ENCODE results near the gene PHACTR2. TPM values are rescaled to one million over a fixed set of nuclear protein-coding genes. Genes with fewer than 3 reads are reported as not detected.

The PHACTR2 gene
- total RNA-seq, 2 experiments from 2014 or later: 13.5 to 14.6 TPM

- H3K4me3 Mint-ChIP-seq: no peak overlapping the region
- H3K27me3 Mint-ChIP-seq: no peaks in the 10 kb centered on the region
- CTCF ChIA-PET: interaction anchor here (1.4 kb wide), 1 partner anchor 71 kb away, joined by 4 read pairs; no protein-coding TSS in a partner anchor
- TF ChIP-seq CTCF (IDR thresholded peaks at IDR 0.05): no peak
- intact Hi-C loops (cut with micrococcal nuclease): no loop called here
- no peaks in the 10 kb centered on the region for H3K9me3 Mint-ChIP-seq
- POLR2A ChIA-PET: no interaction called here
- no peak for ATAC-seq
- H3K4me1 Mint-ChIP-seq (ENCODE audit: low read depth): no peaks in the 10 kb centered on the region
- H3K27ac Mint-ChIP-seq: no peak overlapping the region
- H3K36me3 Mint-ChIP-seq (ENCODE audit: low read depth): peaks cover 15% of the 10 kb centered on the region
- DNase-seq: no peak
Observed at GRCh38 chr6:143772116-143773086, 94.6 kb downstream of the PHACTR2 start.

GRCh38 chr6:143773506-143774150, 95.9 kb downstream of the PHACTR2 start:
- ChIA-PET CTCF (interaction anchor here (1.4 kb wide), 1 partner anchor 70 kb away, joined by 4 read pairs; no protein-coding TSS in a partner anchor), POLR2A (no interaction called here)
- Mint-ChIP-seq H3K36me3 (ENCODE audit: low read depth) (peaks cover 8% of the 10 kb centered on the region), H3K9me3 (no peaks in the 10 kb centered on the region), H3K27ac (no peak overlapping the region), H3K27me3 (no peaks in the 10 kb centered on the region), H3K4me1 (ENCODE audit: low read depth) (no peaks in the 10 kb centered on the region), H3K4me3 (no peak overlapping the region)
- intact Hi-C loops (cut with micrococcal nuclease): no loop called here
- ATAC-seq (no peak), DNase-seq (no peak)
- TF ChIP-seq CTCF (IDR thresholded peaks at IDR 0.05): no peak

GRCh38 chr6:143774347-143774746, 96.6 kb downstream of the PHACTR2 start:
- intact Hi-C loops (cut with micrococcal nuclease): no loop called here
- Mint-ChIP-seq H3K36me3 (ENCODE audit: low read depth) (peaks cover 8% of the 10 kb centered on the region), H3K27ac (no peak overlapping the region), H3K4me3 (no peak overlapping the region), H3K27me3 (no peaks in the 10 kb centered on the region), H3K9me3 (no peaks in the 10 kb centered on the region), H3K4me1 (ENCODE audit: low read depth) (no peaks in the 10 kb centered on the region)
- ATAC-seq (no peak), DNase-seq (no peak)
- no peak for TF ChIP-seq CTCF (IDR thresholded peaks at IDR 0.05)
- CTCF ChIA-PET: no interaction called here
- POLR2A ChIA-PET: no interaction called here

- peaks cover 8% of the 10 kb centered on the region for H3K36me3 Mint-ChIP-seq (ENCODE audit: low read depth)
- H3K4me1 Mint-ChIP-seq (ENCODE audit: low read depth): no peaks in the 10 kb centered on the region
- ChIA-PET POLR2A (no interaction called here), CTCF (no interaction called here)
- ATAC-seq (no peak), DNase-seq (no peak)
- TF ChIP-seq CTCF (IDR thresholded peaks at IDR 0.05): no peak
- no peaks in the 10 kb centered on the region for H3K27me3 Mint-ChIP-seq
- no peak overlapping the region for H3K27ac Mint-ChIP-seq
- no peaks in the 10 kb centered on the region for H3K9me3 Mint-ChIP-seq
- H3K4me3 Mint-ChIP-seq: no peak overlapping the region
- intact Hi-C loops (cut with micrococcal nuclease): no loop called here
Observed at GRCh38 chr6:143775336-143775735, 97.6 kb downstream of the PHACTR2 start.

- Mint-ChIP-seq H3K9me3 (no peaks in the 10 kb centered on the region), H3K4me1 (ENCODE audit: low read depth) (no peaks in the 10 kb centered on the region), H3K36me3 (ENCODE audit: low read depth) (peaks cover 13% of the 10 kb centered on the region), H3K27ac (no peak overlapping the region), H3K4me3 (no peak overlapping the region), H3K27me3 (no peaks in the 10 kb centered on the region)
- DNase-seq (no peak), ATAC-seq (no peak)
- CTCF ChIA-PET: no interaction called here
- POLR2A ChIA-PET: no interaction called here
- intact Hi-C loops (cut with micrococcal nuclease): no loop called here
- no peak for TF ChIP-seq CTCF (IDR thresholded peaks at IDR 0.05)
Observed at GRCh38 chr6:143778926-143779325, 101.2 kb downstream of the PHACTR2 start.

All from activated CD8-positive, alpha-beta T cell treated with anti-CD3 and anti-CD28 coated beads for 36 hours (primary cell).